Ishikawa (cell line): Measurements from ENCODE around the gene COX8A.

Source experiments
- EP300 ChIP-seq: IDR thresholded peaks from 2 replicates; pipeline ENCODE4 v1.6.1; 2012; ENCODE audit warnings: borderline replicate concordance
- TF ChIP-seq, protein P1 (sequence below): IDR thresholded peaks from 2 replicates; pipeline ENCODE4 v1.6.1; 2012

DNA sequence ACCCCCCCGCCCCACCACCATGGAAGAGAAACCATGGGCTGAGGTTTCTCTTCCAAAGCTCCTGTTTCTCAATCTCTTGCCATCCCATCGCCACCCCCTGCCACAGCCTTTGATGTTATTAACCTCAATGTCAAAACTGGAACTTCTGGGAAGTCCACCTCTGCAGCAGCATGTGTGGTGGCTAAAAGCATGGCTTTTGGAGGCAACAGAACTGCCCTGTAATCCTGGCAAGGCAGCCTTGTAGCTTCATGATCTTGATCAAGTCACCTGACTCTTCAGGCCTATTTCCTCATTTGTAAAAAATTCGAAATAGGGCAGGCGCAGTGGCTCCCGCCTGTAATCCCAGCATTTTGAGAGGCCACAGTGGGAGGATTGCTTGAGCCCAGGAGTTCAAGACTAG, 3.5 kb upstream of the COX8A start:
- TF ChIP-seq, protein P1, sequence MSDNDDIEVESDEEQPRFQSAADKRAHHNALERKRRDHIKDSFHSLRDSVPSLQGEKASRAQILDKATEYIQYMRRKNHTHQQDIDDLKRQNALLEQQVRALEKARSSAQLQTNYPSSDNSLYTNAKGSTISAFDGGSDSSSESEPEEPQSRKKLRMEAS, result no peak
- no peak for TF ChIP-seq EP300
